ENCODE data around the gene TPK1. TPM values are rescaled to one million over a fixed set of nuclear protein-coding genes. Genes with fewer than 3 reads are reported as not detected.

TPK1 gene
- total RNA-seq, 1 donor from 2014 or later, result 7.6 TPM

DNA sequence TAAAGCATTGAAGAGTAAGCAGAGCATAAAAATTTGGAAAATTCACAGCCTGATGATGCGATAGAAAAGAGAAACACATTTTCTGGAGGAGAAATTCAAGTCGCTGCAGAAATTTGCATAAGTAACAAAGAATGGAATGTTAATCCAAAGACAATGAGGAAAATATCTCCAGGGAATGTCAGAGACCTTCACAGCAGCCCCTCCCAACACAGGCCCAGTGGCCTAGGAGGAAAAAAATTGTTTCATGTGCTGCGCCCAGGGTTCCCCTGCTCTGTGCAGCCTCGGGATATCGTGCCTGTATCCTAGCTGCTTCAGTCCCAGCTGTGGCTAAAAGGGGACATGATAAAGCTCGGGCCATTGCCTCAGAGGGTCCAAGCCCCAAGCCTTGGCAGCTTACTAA, 206.8 kb downstream of the TPK1 start:
- ATAC-seq, result no peak
- Histone ChIP-seq H3K9me3 (no peaks in the 10 kb centered on the region), H3K4me3 (no peak overlapping the region), H3K4me1 (no peaks in the 10 kb centered on the region), H3K27ac (no peak overlapping the region), H3K27me3 (no peaks in the 10 kb centered on the region), H3K36me3 (no peaks in the 10 kb centered on the region)
- DNase-seq, result no peak
- TF ChIP-seq, protein P1, sequence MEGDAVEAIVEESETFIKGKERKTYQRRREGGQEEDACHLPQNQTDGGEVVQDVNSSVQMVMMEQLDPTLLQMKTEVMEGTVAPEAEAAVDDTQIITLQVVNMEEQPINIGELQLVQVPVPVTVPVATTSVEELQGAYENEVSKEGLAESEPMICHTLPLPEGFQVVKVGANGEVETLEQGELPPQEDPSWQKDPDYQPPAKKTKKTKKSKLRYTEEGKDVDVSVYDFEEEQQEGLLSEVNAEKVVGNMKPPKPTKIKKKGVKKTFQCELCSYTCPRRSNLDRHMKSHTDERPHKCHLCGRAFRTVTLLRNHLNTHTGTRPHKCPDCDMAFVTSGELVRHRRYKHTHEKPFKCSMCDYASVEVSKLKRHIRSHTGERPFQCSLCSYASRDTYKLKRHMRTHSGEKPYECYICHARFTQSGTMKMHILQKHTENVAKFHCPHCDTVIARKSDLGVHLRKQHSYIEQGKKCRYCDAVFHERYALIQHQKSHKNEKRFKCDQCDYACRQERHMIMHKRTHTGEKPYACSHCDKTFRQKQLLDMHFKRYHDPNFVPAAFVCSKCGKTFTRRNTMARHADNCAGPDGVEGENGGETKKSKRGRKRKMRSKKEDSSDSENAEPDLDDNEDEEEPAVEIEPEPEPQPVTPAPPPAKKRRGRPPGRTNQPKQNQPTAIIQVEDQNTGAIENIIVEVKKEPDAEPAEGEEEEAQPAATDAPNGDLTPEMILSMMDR (IDR thresholded peaks at IDR 0.05), result no peak
- intact Hi-C loops (cut with DNase I), result no loop called here

GRCh38 chr7:144628176-144628575, 207.7 kb downstream of the TPK1 start:
- H3K4me3 ChIP-seq, result no peak overlapping the region
- TF ChIP-seq, protein P1 (IDR thresholded peaks at IDR 0.05), result no peak
- no peaks in the 10 kb centered on the region for H3K36me3 ChIP-seq
- intact Hi-C loops (cut with DNase I), result no loop called here
- H3K9me3 ChIP-seq, result no peaks in the 10 kb centered on the region
- H3K4me1 ChIP-seq, result no peaks in the 10 kb centered on the region
- DNase-seq (no peak), ATAC-seq (peak; percentile 33)
- H3K27me3 ChIP-seq, result no peaks in the 10 kb centered on the region
- H3K27ac ChIP-seq, result no peak overlapping the region

GRCh38 chr7:144622745-144623144, 213.1 kb downstream of the TPK1 start:
- no peak for DNase-seq
- Histone ChIP-seq H3K9me3 (no peaks in the 10 kb centered on the region), H3K4me1 (no peaks in the 10 kb centered on the region), H3K27ac (no peak overlapping the region), H3K27me3 (no peaks in the 10 kb centered on the region), H3K36me3 (no peaks in the 10 kb centered on the region), H3K4me3 (no peak overlapping the region)
- TF ChIP-seq, protein P1 (IDR thresholded peaks at IDR 0.05), result no peak
- intact Hi-C loops (cut with DNase I), result no loop called here
- ATAC-seq, result no peak

- Histone ChIP-seq H3K4me3 (no peak overlapping the region), H3K36me3 (no peaks in the 10 kb centered on the region), H3K27ac (no peak overlapping the region), H3K9me3 (no peaks in the 10 kb centered on the region), H3K27me3 (no peaks in the 10 kb centered on the region), H3K4me1 (no peaks in the 10 kb centered on the region)
- ATAC-seq (no peak), DNase-seq (no peak)
- intact Hi-C loops (cut with DNase I), result no loop called here
- TF ChIP-seq, protein P1 (IDR thresholded peaks at IDR 0.05), result no peak
These were observed 229.6 kb downstream of the TPK1 start for GRCh38 chr7:144606261-144606660.

DNA sequence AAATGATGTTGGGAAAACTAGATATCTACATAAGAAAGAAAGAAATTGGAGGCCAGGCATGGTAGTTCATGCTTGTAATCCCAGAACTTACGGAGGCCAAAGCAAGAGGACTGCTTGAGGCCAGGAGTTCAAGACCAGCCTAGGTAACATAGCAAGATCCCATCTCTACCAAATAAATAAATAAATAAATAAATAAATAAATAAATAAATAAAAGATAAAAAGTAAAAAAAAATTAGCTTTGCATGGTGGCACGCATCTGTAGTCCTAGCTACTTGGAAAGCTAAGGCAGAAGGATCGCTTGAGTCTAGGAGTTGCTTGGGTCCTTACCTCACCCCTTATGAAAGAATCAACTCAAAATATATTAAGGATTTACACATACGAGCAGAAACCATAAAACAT, 238.9 kb downstream of the TPK1 start:
- intact Hi-C loops (cut with DNase I), result no loop called here
- Histone ChIP-seq H3K36me3 (no peaks in the 10 kb centered on the region), H3K27me3 (no peaks in the 10 kb centered on the region), H3K9me3 (peaks cover 11% of the 10 kb centered on the region), H3K4me1 (no peaks in the 10 kb centered on the region), H3K4me3 (no peak overlapping the region), H3K27ac (no peak overlapping the region)
- TF ChIP-seq, protein P1 (IDR thresholded peaks at IDR 0.05), result no peak
- DNase-seq (no peak), ATAC-seq (no peak)

- Histone ChIP-seq H3K36me3 (no peaks in the 10 kb centered on the region), H3K27me3 (no peaks in the 10 kb centered on the region), H3K4me3 (no peak overlapping the region), H3K4me1 (no peaks in the 10 kb centered on the region), H3K9me3 (peaks cover 11% of the 10 kb centered on the region), H3K27ac (no peak overlapping the region)
- DNase-seq (no peak), ATAC-seq (no peak)
- intact Hi-C loops (cut with DNase I), result no loop called here
- TF ChIP-seq, protein P1 (IDR thresholded peaks at IDR 0.05), result no peak
These were observed 241.3 kb downstream of the TPK1 start for GRCh38 chr7:144594580-144594979.

Measured in upper lobe of right lung (tissue), 1 donor.